ENCODE data around the gene NT5DC2. TPM values are rescaled to one million over a fixed set of nuclear protein-coding genes. Genes with fewer than 3 reads are reported as not detected.

Gene NT5DC2
- total and polyA plus RNA-seq, 2 experiments from 2014 or later, result 49.9 to 111 TPM

DNA sequence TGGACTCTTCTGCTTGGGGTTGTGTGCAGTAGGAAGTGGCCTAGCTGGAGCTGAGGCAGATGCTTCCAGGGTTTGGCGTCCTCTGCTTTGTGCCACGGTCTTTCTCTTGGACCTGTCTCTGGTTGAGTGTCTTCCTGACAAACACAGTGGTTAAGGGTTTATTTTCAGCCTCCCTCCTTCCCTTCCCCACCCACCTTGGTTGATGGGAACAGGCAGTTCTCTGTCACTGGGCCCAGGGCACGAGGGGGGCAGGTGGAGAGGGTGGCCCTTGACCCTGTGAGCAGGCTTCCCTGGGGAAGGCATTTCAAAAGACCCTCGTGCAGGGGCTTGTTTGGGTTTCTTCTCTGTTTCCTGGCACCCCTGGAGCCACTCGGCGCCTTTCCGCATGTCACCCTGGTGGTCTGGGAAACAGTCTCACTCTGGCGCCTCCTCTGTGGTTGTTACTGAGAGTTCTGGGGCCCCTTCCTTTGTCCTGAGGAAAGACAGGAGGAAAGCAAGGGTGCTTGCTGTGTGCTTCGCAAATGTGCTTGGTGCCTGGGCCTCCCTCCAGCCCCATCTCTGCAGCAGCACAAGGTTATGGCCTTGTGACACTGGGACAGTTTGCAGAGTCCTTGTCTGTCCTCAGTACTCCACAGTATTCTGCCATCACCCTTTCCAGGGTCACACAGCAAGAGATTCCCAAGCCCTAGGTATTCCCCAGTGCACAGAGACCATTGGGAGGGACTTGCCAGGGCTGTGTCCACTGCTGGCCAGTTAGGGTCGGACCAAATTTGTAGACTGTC is 48.8 kb downstream of the NT5DC2 start:
- Histone ChIP-seq H3K9me2 (ENCODE audit: insufficient read depth) (no peaks in the 10 kb centered on the region), H3F3A (ENCODE audit: insufficient read depth) (peaks cover 20% of the 10 kb centered on the region), H3K4me1 (ENCODE audit: insufficient read depth) (peaks cover 13% of the 10 kb centered on the region; the same call in 1 of the 2 replicates), H3K9me3 (ENCODE audit: low read depth) (no peaks in the 10 kb centered on the region), H3K4me3 (no peak overlapping the region), H3K27me3 (replicated peaks; ENCODE audit: insufficient read depth) (no peaks in the 10 kb centered on the region), H3K79me2 (ENCODE audit: insufficient read depth) (no peaks in the 10 kb centered on the region), H3K4me2 (ENCODE audit: unreplicated experiment) (no peak overlapping the region), H3K9ac (no peak overlapping the region), H3K27ac (no peak overlapping the region), H2AFZ (no peak overlapping the region), H3K36me3 (ENCODE audit: low read depth) (peaks cover 17% of the 10 kb centered on the region; the same call in 1 of the 2 replicates), H4K20me1 (ENCODE audit: insufficient read depth) (no peaks in the 10 kb centered on the region)
- DNase-seq, result no peak
- TF ChIP-seq EZH2 (IDR thresholded peaks at IDR 0.05; ENCODE audit: insufficient read depth, poor library complexity, severe bottlenecking), result no peak
- TF ChIP-seq EZH2phosphoT487 (IDR thresholded peaks at IDR 0.05; ENCODE audit: insufficient read depth, low read depth), result no peak
- 81 to 86% methylated on average over 10 of the region's 10 CpGs for WGBS, 2 experiments (ENCODE audit: low coverage in 1 of 2, low lambda C conversion rate in 2 of 2, missing lambda C conversion rate in 2 of 2)
- in situ Hi-C loops (cut with MboI), result no loop called here

DNA sequence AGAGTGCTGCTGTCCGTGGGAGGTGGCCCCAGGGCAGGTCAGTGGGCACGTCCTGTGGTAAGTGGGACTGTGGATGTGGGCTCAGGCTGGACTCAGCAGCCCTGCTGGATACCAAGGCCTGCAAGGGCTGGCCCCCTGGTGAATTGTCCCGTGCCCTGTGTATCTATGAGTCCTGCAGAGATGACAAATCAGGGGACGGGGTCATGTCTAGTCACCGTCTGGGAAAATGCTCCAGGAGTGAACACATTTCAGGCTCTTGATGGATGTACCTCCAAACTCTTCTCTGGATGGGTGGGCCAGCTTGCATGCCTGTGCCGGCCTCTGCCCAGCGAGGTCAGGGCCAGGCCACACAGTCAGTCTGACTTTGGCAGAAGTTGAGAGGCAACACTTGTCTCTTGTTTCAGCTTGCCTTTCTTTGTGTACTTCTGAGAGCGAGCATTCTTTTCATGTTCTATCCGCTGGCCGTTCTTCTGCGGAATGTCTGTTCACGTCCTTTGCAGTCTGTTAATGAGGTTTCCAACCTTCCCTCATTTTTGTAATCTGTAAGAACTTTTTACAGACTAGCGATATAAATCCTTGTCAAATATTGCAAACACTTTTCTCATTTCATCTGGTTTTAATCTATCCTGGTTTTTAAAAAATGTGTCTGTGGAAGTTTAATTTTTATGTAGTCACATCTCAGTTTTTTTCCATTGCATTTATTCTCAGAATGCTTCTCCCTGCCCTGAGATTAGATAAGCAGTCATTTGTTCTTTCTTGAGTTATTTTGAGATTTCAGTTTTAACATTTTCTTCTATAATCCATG is 49.9 kb downstream of the NT5DC2 start:
- Histone ChIP-seq H3K4me3 (no peak overlapping the region), H3F3A (ENCODE audit: insufficient read depth) (peaks cover 20% of the 10 kb centered on the region), H4K20me1 (ENCODE audit: insufficient read depth) (no peaks in the 10 kb centered on the region), H3K79me2 (ENCODE audit: insufficient read depth) (no peaks in the 10 kb centered on the region), H3K27me3 (replicated peaks; ENCODE audit: insufficient read depth) (no peaks in the 10 kb centered on the region), H3K4me2 (ENCODE audit: unreplicated experiment) (peak overlapping the region; percentile 21), H3K4me1 (ENCODE audit: insufficient read depth) (peaks cover 13% of the 10 kb centered on the region; the same call in 1 of the 2 replicates), H2AFZ (no peak overlapping the region), H3K36me3 (ENCODE audit: low read depth) (peaks cover 17% of the 10 kb centered on the region; the same call in 1 of the 2 replicates), H3K9me2 (ENCODE audit: insufficient read depth) (no peaks in the 10 kb centered on the region), H3K27ac (peak overlapping the region; percentile 71), H3K9me3 (ENCODE audit: low read depth) (no peaks in the 10 kb centered on the region), H3K9ac (peak overlapping the region; percentile 33; the same call in 1 of the 2 replicates)
- WGBS, 2 experiments (ENCODE audit: low coverage in 1 of 2, low lambda C conversion rate in 2 of 2, missing lambda C conversion rate in 2 of 2), result 22% methylated on average over 13 of the region's 13 CpGs
- TF ChIP-seq EZH2 (IDR thresholded peaks at IDR 0.05; ENCODE audit: insufficient read depth, poor library complexity, severe bottlenecking), result no peak
- no peak for TF ChIP-seq EZH2phosphoT487 (IDR thresholded peaks at IDR 0.05; ENCODE audit: insufficient read depth, low read depth)
- in situ Hi-C loops (cut with MboI), result no loop called here
- peak; percentile 75 for DNase-seq

GRCh38 chr3:52483081-52483480 is 50.6 kb downstream of the NT5DC2 start:
- no peaks in the 10 kb centered on the region for H3K9me2 ChIP-seq (ENCODE audit: insufficient read depth)
- H3K27ac ChIP-seq, result peak overlapping the region; percentile 71
- H3K4me2 ChIP-seq (ENCODE audit: unreplicated experiment), result no peak overlapping the region
- peaks cover 20% of the 10 kb centered on the region for H3F3A ChIP-seq (ENCODE audit: insufficient read depth)
- peak overlapping the region; percentile 33; the same call in 1 of the 2 replicates for H3K9ac ChIP-seq
- no peak for DNase-seq
- H3K79me2 ChIP-seq (ENCODE audit: insufficient read depth), result no peaks in the 10 kb centered on the region
- H3K4me1 ChIP-seq (ENCODE audit: insufficient read depth), result peaks cover 13% of the 10 kb centered on the region; the same call in 1 of the 2 replicates
- H3K4me3 ChIP-seq, result no peak overlapping the region
- in situ Hi-C loops (cut with MboI), result no loop called here
- 83% methylated on average over 7 to 14 of the region's 14 CpGs for WGBS, 2 experiments (ENCODE audit: low coverage in 1 of 2, low lambda C conversion rate in 2 of 2, missing lambda C conversion rate in 2 of 2)
- TF ChIP-seq EZH2 (IDR thresholded peaks at IDR 0.05; ENCODE audit: insufficient read depth, poor library complexity, severe bottlenecking) (no peak), EZH2phosphoT487 (IDR thresholded peaks at IDR 0.05; ENCODE audit: insufficient read depth, low read depth) (no peak)
- H3K27me3 ChIP-seq (replicated peaks; ENCODE audit: insufficient read depth), result no peaks in the 10 kb centered on the region
- no peaks in the 10 kb centered on the region for H4K20me1 ChIP-seq (ENCODE audit: insufficient read depth)
- peaks cover 20% of the 10 kb centered on the region; the same call in 1 of the 2 replicates for H3K36me3 ChIP-seq (ENCODE audit: low read depth)
- H3K9me3 ChIP-seq (ENCODE audit: low read depth), result no peaks in the 10 kb centered on the region
- H2AFZ ChIP-seq, result no peak overlapping the region

GRCh38 chr3:52481819-52482521 is 51.7 kb downstream of the NT5DC2 start:
- H3K4me1 ChIP-seq (ENCODE audit: insufficient read depth), result peaks cover 13% of the 10 kb centered on the region; the same call in 1 of the 2 replicates
- peak; percentile 43 for DNase-seq
- no peak overlapping the region for H3K4me2 ChIP-seq (ENCODE audit: unreplicated experiment)
- TF ChIP-seq EZH2 (IDR thresholded peaks at IDR 0.05; ENCODE audit: insufficient read depth, poor library complexity, severe bottlenecking), result no peak
- TF ChIP-seq EZH2phosphoT487 (IDR thresholded peaks at IDR 0.05; ENCODE audit: insufficient read depth, low read depth), result no peak
- in situ Hi-C loops (cut with MboI), result no loop called here
- H3K9me2 ChIP-seq (ENCODE audit: insufficient read depth), result no peaks in the 10 kb centered on the region
- no peaks in the 10 kb centered on the region for H3K9me3 ChIP-seq (ENCODE audit: low read depth)
- no peak overlapping the region for H3K27ac ChIP-seq
- H3K4me3 ChIP-seq, result no peak overlapping the region
- 92 to 94% methylated on average over 23 of the region's 23 CpGs for WGBS, 2 experiments (ENCODE audit: low coverage in 1 of 2, low lambda C conversion rate in 2 of 2, missing lambda C conversion rate in 2 of 2)
- H3K9ac ChIP-seq, result no peak overlapping the region
- H4K20me1 ChIP-seq (ENCODE audit: insufficient read depth), result no peaks in the 10 kb centered on the region
- H3K79me2 ChIP-seq (ENCODE audit: insufficient read depth), result no peaks in the 10 kb centered on the region
- no peaks in the 10 kb centered on the region for H3K27me3 ChIP-seq (replicated peaks; ENCODE audit: insufficient read depth)
- no peak overlapping the region for H2AFZ ChIP-seq
- peaks cover 25% of the 10 kb centered on the region; the same call in 1 of the 2 replicates for H3K36me3 ChIP-seq (ENCODE audit: low read depth)
- H3F3A ChIP-seq (ENCODE audit: insufficient read depth), result peaks cover 20% of the 10 kb centered on the region
